GM21515 (cell line): ENCODE data around the gene ACAP2.

Experiments used
- ATAC-seq: cut with Tn5 transposase; IDR thresholded peaks from one replicate; pipeline ENCODE4 v1.9.1; 2021; ENCODE audit not compliant: unreplicated experiment

ACAP2 gene

DNA sequence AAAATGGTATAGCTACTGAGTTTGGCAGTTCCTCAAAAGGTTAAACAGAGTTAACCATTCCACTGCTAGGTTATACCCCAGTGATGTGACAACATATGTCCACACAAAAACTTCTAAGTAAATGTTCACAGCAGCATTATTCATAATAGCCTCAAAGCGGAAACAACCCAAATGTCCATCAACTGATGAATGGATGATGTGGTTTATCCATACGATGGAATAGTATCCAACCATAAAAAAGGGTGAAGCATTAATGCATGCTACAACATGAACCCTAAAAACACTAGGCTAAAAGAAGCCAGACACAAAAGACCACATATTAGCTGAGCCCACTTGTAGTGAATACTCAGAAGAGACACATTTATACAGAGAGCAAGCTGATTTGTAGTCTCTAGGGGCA is 180.9 kb downstream of the ACAP2 start:
- no peak for ATAC-seq

DNA sequence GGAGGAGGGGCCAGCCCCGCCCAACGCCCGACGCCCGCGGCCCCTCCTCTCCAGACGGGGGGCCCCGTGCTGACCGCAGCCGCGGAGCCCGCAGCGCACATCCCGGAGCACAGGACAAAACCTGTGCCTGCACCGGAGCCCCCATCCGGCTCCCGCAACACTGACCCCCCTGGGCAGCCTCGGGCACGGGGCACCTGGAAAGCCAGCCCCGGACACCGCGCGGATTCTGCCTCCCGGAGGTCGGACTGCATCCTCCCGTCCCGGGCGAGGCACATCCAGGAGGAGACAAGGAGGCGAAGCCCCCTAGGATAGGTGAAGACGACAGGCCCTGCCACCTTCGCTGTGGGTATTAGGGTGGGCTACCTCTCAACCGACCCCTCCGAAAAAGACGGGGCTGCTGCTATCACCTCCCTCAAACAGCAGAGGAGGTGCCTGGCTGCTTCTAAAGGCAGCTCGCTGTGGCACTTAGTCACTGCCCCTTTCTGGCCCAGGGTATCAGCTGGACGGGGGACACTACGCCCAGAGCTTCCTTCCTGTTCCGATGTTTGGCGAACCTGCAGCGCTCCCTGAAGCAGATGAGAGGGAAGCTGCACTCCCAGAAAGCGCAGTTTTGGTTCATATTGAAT is 182.4 kb downstream of the ACAP2 start:
- ATAC-seq = no peak

DNA sequence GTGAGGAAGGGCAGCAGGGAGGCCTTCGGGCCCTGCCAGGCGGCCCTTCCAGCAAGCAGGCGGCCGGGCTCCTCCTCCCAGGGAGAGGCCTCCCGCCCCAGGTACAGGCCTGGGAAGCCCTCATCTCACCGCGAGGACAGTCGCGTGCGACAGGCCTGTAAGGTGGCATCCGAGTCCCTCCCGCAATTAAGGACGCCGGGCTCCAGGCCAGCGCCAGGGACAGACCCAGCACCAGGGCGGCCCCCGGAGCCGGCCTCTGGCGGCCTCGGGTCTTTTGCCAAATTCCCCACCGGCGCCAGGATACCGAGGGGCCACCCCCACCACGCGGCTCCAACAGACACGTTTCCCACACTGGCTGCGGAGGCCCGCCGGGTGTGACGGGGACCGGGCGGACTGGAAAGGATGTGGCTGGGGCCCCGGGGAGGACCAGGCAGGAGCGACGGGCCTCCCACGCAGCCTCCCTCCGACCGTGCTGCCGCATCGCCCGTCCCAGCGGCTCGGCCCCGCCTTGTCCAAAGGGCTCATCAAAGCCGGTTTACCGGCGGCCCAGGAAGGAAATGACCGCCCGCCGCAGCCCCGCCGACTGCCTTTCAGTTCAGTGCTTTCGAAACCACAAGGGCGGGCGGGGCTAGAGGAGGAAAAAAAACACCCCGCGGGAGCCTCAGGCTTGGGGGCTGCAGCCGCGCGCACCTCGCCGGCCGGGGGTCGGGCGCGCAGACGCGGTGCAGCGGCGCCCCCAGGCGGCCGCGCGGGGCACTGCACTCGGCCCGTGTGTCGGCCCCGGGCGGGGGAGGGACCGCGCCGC is 183.1 kb downstream of the ACAP2 start:
- peak; percentile 79 for ATAC-seq

DNA sequence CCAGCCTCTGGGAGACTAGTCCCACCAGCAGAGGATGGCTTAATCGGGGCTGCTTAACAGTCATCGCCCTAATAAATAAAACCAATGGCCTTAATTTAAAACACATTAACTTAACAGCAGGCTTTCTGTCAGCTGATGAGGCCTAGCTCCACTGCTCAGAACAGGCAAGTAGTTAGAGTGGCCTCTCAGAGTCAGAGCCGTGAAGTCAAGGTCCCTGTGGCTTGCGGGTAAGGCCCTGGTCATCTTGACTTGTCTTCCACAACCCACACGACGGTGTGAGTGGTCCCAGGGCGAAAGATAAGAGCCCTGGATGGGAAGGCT is 183.7 kb downstream of the ACAP2 start:
- ATAC-seq = no peak

DNA sequence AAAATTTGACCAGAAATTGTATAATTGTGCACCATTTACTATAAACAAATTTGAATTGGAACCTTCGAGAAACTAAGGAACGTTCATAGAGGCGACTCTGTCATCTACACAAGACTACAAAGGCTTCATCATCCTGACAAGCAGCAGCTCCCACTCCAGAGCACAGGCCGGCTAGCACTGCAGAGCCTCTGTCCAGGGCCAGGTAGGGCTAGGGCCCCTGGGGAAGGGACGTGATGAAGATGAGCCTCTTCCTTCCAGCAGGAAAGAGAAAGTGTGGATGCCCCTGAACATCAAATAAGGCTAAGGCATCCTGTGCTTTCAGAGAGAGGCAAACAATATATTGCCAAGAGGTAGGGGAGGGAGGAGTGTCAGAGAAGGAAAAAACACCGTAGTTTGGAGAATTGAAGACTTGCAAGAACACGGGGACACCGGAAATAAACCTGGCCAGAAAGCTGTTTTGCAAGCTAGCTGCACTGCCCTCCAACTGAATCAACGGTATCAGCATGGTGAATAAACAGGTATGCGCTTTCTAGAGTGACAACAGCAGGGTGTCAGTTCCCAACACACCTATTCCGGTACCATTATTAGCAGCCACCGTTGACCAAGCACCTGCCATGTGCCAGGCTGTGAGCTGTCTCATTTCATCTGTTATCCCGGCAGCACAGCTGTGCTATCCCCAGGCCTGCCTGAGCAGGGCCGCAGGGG is 184.2 kb downstream of the ACAP2 start:
- no peak for ATAC-seq

DNA sequence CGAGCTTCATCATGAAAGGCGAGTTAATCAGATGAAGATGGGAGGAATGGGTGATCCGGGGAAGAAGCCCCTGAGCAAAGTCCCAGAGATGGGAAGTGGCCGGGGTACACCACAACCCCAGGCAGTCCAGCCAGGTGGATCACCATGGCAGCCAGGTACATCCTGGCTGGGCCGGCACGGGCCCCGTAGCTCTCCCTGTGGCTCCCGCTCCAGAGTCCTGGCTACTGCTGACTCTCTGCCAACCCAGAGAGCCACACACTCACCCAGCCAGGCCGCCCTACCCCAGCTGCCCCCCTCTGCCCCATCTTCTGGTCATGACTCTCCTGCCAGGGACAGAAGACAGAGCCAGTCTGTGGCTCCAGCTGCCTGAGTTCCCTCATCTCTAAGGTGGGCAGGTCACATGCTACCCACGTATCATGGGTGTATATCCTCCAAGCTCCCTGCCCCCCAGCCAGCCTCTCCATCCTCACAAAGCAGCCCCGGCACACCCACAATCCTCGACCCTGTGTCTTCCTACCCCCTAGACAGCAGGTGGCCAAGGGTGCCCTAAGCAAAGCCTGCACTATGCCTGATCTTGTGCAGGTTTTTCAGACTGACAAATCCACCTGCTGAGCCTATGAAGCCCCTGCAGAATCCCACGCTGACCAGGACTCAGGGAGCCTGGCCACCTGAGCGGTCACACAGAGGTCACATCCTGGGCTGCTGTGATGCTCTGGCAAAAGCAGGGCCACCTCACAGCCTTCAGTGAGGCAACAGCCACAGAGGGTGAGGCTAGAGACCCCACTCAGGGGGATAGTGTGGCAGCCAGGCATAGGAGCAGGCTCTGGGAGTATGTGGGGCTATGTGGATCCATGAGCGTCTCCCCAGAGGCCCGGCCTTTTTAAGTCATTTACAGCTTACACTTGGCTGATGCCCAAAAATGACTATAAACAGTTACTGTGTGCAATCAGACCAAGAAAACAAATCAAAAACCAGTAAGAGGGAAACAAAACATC is 185.1 kb downstream of the ACAP2 start:
- no peak for ATAC-seq

DNA sequence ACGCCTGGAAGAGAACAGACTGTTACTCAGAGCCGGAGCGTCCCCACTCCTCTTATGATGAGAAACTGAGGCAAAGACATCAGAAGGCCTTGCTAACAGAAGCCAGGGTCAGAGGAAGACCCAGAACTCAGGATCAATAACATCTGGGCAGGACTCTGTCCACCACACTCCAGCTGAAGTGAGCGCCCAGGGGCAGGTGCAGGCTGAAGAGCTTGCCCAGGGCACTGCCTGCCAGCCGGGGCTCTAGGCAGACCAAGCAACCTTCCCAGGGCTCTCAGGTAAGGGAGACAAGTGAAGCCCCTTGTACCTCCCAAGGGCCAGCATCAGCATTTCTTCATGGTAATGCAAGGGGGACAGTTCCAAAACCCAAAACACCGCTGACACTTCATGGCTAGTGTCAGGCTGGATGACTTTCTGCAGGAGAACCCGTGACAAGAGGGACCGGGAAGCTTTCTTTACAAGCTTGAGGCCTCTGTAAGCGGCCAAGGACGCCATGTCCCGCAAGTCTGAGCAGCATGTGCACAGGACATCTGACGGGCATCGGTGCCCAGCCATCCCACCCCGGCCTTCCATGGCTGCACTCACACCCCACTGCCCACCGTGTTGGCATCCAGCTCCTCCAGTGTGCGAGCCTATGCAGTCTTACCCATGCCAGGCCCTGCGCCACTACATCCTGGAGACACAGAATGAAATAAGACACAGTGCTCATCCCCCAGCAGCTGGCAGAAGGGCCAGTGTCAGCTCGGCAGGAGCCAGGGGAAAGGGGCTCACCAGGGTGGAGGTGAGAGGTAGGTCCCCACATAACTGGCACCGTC is 186.0 kb downstream of the ACAP2 start:
- no peak for ATAC-seq

DNA sequence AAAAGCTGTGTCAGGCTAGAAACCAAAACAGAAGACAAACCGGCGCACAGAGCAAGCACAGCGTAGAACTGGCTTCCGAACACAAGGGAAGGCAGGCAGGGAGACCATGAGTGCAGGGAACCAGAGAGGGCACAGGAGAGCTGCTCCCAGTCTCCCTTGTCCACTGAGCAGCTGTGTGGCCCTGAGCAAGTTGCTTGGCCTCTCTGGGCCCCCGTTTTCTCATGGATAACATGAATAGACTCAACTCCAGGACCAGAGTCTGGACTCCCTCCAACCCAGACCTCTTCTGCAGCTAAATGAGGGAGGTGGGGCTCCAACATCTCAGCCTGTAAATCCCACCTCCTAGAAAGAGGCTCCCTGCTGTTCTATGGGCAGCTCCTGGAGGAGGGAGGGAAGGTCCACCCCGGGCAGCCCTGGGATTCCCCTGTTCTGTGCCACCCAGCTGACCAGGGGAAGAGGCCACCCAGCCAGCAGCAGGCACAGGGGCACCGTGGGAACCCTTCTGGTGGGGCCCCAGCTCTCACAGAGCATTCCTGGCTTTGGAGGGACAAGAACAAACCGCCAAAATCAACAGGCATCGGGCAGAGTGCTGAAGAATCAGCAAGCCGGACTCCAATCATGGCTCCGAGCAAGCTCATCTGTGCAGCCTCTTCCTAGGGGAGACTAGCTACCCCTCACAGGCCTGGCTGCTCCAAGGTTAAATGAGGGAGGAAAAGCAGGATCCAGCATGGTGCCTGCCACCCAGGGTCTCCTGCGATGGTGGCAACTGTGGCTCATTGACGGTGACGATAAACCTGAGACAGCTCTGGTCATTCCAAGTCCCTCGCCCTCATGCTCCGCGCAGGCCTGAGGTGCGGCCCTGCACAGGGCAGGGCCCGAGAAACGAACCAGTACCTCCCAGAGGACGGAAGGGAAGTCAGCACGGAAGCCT is 187.0 kb downstream of the ACAP2 start:
- ATAC-seq = no peak

DNA sequence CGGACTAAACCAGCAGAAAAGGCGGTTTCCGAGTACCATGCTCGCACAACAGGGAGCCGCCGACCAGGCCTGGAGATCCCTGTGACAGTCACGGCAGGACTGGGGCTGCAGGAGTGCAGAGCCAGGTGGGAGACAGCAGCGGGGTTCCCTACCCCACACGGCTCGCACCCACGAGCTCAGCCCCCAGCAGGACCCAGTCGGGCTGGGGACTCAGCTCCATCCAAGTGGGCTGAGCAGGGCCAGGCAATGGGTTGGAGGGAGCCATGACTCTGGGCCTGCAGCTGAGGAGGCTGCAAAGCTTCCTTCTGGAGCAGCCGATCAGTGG is 187.7 kb downstream of the ACAP2 start:
- no peak for ATAC-seq

DNA sequence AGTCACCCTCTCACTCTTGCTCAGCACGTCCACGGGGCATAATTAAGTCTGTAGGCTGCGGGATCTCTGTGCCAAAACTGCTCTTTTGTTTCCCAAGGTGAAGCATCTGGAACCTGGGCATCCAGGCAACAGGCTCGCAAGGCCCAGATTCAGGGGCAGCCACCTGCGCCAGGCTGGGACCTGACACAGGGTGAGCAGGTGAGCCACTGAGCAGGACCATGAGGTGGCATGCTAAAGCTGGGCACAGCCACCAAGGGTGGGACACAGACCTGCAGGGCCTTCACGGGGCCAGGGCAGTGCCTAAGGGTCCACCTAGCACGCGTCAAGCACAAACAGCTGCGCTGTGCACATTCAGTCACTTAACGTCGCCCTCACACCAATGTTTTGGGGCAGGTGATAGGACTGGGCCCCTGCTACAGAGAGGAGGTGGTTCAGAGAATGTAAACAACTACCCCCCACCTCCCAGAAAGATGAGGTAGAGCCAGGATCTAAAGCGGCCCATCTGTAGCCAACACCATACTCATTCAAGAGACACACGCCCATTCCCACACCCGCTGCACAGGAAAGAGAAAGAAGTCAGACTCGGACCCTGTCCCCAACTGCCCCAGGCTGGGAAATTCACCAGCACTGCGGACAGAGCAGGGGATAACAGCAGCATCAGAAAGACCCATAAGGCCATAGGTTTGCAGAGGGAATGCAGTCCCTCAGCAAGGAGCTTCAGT is 188.2 kb downstream of the ACAP2 start:
- no peak for ATAC-seq

DNA sequence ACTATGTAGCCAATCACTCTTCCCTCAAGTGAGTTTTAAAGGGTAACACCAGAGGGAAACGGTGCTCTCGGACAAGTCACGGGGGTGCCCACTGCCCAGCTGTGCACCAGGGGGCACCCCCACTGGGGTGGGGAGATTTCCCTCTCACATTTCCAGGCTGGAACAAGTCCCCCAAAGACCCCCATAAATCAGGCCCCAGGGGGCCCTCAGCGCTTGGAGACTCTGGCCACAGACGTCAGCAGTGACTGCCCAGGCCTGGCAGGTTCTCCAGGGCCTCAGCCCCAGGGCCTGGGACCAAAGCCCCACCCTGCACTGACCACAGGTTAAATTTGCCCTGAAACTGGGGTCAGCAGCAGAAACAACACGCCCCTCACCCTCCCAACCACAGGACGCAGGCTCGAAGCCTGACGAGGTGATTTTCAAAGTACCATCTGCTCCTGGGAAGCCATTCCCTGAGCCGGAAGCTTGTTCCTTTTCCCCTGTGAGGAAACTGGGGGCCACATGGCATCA is 188.8 kb downstream of the ACAP2 start:
- no peak for ATAC-seq

DNA sequence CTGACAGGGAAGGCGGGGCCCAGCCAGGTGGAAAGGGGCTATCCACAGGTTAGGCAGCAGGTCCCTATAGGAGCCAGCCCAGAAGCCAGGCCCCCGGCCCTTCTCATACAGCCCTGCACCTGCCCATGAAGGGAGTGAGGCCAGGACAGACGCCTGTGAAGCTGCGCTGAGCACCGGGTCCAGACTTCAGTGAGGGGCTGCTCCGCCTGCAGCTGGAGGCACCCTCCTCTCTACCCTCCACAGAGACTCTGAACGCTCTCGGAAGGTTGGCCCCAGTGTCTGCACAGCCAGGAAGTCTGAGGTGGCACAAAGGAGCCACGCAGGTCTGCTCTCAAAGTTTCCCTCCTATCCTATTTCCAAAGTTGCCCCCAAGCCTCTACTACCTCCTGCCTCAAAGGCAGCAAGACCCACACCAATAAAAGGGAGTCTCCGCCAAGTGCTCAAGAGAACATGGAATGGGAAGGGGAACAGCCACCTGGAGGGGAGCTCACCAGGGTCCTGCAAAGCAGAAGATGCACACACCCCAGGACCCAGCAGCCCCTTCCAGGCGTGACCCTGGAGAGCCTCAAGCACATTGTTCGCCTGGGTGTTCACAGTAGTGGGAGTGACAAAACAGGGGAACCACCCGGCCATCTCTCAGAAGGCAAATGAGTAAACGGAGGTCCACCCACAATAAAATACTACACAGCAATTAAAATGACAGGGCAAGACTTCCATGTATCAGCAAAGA is 191.3 kb downstream of the ACAP2 start:
- no peak for ATAC-seq

DNA sequence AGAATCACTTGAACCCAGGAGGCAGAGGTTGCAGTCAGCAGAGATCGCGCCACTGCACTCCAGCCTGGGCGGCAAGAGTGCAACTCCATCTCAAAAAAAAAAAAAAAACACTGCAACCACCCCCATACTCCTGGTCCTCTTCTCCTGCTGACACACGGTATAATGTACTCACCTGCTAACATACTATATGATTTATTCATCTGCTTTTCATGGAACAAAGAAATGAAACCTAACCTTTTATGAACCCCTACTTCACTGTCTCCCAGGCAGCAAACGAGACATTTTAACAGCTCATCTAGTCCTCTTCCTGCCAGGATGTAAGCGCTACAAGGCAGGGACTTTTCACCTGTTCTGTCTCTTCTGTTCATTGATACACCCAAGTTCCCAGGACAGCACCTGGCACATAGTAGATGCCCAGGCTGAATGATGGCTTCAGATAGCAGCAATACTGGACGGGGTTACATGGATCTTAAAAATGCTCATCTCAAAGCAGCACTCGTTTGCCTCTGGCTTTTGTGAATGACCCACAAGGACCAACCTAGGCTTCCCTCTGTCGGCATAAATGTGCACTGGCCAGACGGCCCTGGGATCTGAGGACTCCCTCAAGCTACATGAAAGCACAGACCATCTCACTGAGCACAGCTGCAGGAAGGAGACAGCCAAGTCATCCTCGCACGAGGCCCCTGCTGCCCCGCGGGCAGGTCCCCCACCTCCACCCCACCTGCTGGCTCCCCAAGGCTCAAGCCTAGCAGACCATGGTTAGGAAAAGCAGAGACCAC is 192.2 kb downstream of the ACAP2 start:
- no peak for ATAC-seq

DNA sequence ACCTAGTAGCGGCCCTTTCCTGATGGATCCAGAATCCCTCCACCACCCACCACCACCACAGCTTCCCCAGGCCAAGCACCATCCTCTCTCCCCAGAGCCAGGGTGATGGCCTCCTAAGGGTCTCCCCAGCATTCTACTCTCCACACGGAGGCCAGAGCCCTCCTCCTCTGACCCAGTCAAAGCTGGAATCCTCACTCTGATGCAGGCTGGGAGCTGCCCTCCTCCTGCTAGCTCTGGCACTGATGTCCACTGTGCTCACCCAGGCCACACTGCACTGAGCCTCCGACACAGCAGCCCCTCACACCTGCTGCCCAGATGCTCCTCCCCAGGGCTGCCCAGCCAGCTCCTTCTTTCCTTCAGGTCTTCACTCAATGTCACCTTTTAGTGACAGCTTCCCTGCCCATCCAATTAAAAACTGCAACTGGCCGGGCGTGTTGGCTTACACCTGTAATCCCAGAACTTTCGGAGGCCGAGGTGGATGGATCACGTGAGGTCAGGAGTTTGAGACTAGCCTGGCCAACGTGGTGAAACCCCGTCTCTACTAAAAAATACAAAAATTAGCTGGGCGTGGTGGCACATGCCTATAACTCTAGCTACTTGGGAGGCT is 192.9 kb downstream of the ACAP2 start:
- ATAC-seq = no peak

DNA sequence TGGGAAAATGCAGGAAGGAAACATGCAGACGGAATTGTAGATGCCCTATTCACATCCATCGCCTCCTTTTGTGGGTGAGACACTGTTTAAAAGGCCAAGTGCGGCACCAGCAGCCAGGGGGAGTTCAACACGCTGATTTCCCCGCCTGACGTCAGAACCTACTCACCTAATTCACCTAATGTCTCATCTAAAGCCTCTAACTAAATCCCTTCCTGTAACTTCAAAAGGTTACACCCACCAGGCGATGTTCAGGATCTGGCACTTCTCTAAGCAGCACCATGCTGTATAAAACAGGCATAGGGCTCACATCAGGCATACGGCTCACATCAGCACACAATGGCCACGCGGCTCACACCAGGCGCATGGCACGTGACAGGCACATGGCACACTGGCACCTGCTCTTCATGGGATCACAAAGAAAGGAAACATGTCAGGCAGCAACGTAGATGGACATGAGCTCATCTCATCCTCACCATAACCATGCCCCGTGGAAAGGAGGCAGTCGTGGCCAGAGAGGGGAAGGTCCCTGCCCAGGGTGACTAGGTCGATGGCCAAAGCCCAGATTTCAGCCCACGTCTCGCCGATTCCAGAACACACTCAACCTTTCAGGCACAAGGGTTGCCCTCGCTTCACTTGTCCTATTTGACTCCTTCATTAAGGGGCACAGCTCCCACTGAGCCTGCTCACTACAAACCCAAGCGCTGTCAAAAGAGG is 193.6 kb downstream of the ACAP2 start:
- no peak for ATAC-seq

DNA sequence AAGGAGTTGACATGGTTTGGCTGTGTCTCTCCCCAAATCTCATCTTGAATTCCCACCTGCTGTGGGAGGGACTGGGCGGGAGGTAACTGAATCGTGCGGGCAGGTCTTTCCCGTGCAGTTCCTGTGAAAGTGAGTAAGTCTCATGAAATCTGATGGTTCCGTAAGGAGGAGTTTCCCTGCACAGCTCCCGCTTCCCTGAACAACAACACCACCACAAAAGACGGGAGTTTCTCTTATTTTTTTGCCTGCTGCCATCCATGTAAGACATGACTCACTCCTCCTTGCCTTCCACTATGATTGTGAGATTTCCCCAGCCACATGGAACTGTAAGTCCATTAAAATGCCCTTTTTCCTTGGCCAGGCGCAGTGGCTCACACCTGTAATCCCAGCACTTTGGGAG is 194.5 kb downstream of the ACAP2 start:
- no peak for ATAC-seq
